Uterus (tissue), 4 donors: ENCODE data around the gene PSMG1. TPM values are rescaled to one million over a fixed set of nuclear protein-coding genes. Genes with fewer than 3 reads are reported as not detected.

Experiments
- DNase-seq, 2 donors: peaks; one replicate each; pipeline ENCODE4 v3.0.0-alpha.2; 2019 to 2020
- H3K27ac ChIP-seq, 2 donors: fragments of 200-600 bp; sonication (generic); 1 replicate in 1 of 2; 2 replicates in 1 of 2; pipeline ENCODE4 v1.5.1; 2016 to 2018
- H3K27me3 ChIP-seq, 2 donors: fragments of 200-600 bp; sonication (generic); one replicate each; pipeline ENCODE4 v1.5.1; 2018 to 2019; ENCODE audit warnings: control low read depth in 1 of 2
- H3K36me3 ChIP-seq, 2 donors: fragments of 200-600 bp; sonication (generic); one replicate each; pipeline ENCODE4 v1.5.1; 2019; ENCODE audit warnings: control low read depth in 1 of 2
- H3K4me1 ChIP-seq, 2 donors: fragments of 200-600 bp; sonication (generic); one replicate each; pipeline ENCODE4 v1.5.1; 2018 to 2019; ENCODE audit warnings: control low read depth in 1 of 2
- H3K4me3 ChIP-seq, 2 donors: fragments of 200-600 bp; sonication (generic); 1 replicate in 1 of 2; 2 replicates in 1 of 2; pipeline ENCODE4 v1.5.1; 2018 to 2019; ENCODE audit warnings: mild to moderate bottlenecking in 1 of 2
- H3K9me3 ChIP-seq, 2 donors: fragments of 200-600 bp; sonication (generic); one replicate each; pipeline ENCODE4 v1.5.1; 2019; ENCODE audit warnings: control low read depth in 1 of 2
- CTCF ChIP-seq, 4 experiments: fragments of 200-600 bp in 2 of 4; fragments of 450-650 bp in 2 of 4; sonication (generic) in 2 of 4; IDR thresholded peaks; one replicate each; pipeline ENCODE4 v1.5.1; 2016 to 2019; ENCODE audit warnings: antibody characterized with exemption in 4 of 4, mild to moderate bottlenecking in 2 of 4, moderate library complexity in 1 of 4
- POLR2A ChIP-seq, 2 donors: fragments of 450-650 bp; IDR thresholded peaks; one replicate each; pipeline ENCODE4 v1.6.1; 2016; ENCODE audit warnings: antibody characterized with exemption in 2 of 2, mild to moderate bottlenecking in 1 of 2, moderate library complexity in 1 of 2
- intact Hi-C: fragments of 100-400 bp; cut with DNase I; formaldehyde crosslinking; loops from one replicate; pipeline ENCODE4 v1.15.1; 2023; ENCODE audit warnings: low total_unique reads
- total RNA-seq, 4 donors: library from RNA; depleted of rRNA in 3 of 4; stranded (reverse); fragments of >200 nt in 3 of 4; gene quantifications; one replicate each; pipeline versions ENCODE4 v1.1.0 to v1.2.4, GENCODE V29; 2014 to 2023
- donor health status: DM: yes; HTN: yes; CAD: no.

PSMG1 gene
- total RNA-seq, 4 donors from 2014 or later: 21.0 to 33.8 (median 23.4) TPM

GRCh38 chr21:39152271-39152670 is 31.0 kb downstream of the PSMG1 start:
- TF ChIP-seq POLR2A (IDR thresholded peaks at IDR 0.05) (no peak), CTCF (IDR thresholded peaks at IDR 0.05) (no peak)
- intact Hi-C loops: no loop called here

GRCh38 chr21:39150877-39151276 is 32.4 kb downstream of the PSMG1 start:
- Histone ChIP-seq H3K36me3 (no peaks in the 10 kb centered on the region), H3K9me3 (no peaks in the 10 kb centered on the region), H3K4me1 (no peaks in the 10 kb centered on the region), H3K4me3 (no peak overlapping the region), H3K27ac (no peak overlapping the region), H3K27me3 (no peaks in the 10 kb centered on the region)
- no peak for DNase-seq
- TF ChIP-seq POLR2A (IDR thresholded peaks at IDR 0.05) (no peak), CTCF (IDR thresholded peaks at IDR 0.05) (no peak)
- intact Hi-C loops: no loop called here

More at GRCh38 chr21:39152271-39152670, 31.0 kb downstream of the PSMG1 start:
- Histone ChIP-seq H3K27ac (no peak overlapping the region), H3K4me3 (no peak overlapping the region), H3K4me1 (no peaks in the 10 kb centered on the region), H3K27me3 (no peaks in the 10 kb centered on the region), H3K9me3 (no peaks in the 10 kb centered on the region), H3K36me3 (no peaks in the 10 kb centered on the region)
- no peak for DNase-seq

GRCh38 chr21:39150316-39150715 is 32.9 kb downstream of the PSMG1 start:
- no peak for DNase-seq
- Histone ChIP-seq H3K4me1 (no peaks in the 10 kb centered on the region), H3K9me3 (no peaks in the 10 kb centered on the region), H3K36me3 (no peaks in the 10 kb centered on the region), H3K4me3 (no peak overlapping the region), H3K27me3 (no peaks in the 10 kb centered on the region), H3K27ac (no peak overlapping the region)
- no peak for TF ChIP-seq CTCF (IDR thresholded peaks at IDR 0.05)
- no peak for TF ChIP-seq POLR2A (IDR thresholded peaks at IDR 0.05)
- intact Hi-C loops: no loop called here

GRCh38 chr21:39149882-39150281 is 33.4 kb downstream of the PSMG1 start:
- Histone ChIP-seq H3K4me3 (no peak overlapping the region), H3K27ac (no peak overlapping the region), H3K27me3 (no peaks in the 10 kb centered on the region), H3K4me1 (no peaks in the 10 kb centered on the region), H3K36me3 (no peaks in the 10 kb centered on the region), H3K9me3 (no peaks in the 10 kb centered on the region)
- DNase-seq: no peak
- intact Hi-C loops: no loop called here
- TF ChIP-seq POLR2A (IDR thresholded peaks at IDR 0.05) (no peak), CTCF (IDR thresholded peaks at IDR 0.05) (no peak)

- no peaks in the 10 kb centered on the region for H3K4me1 ChIP-seq
- DNase-seq: no peak
- TF ChIP-seq CTCF (IDR thresholded peaks at IDR 0.05) (no peak), POLR2A (IDR thresholded peaks at IDR 0.05) (no peak)
- no peaks in the 10 kb centered on the region for H3K27me3 ChIP-seq
- H3K36me3 ChIP-seq: no peaks in the 10 kb centered on the region
- H3K9me3 ChIP-seq: no peaks in the 10 kb centered on the region
- no peak overlapping the region for H3K4me3 ChIP-seq
- intact Hi-C loops: no loop called here
- no peak overlapping the region for H3K27ac ChIP-seq
Observed at GRCh38 chr21:39148975-39149374, 34.3 kb downstream of the PSMG1 start.
